GM18907 (cell line): ENCODE measurements around the gene RBP5.

Experiments
- ATAC-seq: cut with Tn5 transposase; IDR thresholded peaks from one replicate; pipeline ENCODE4 v1.9.1; 2021; ENCODE audit warnings: mild to moderate bottlenecking, moderate library complexity; ENCODE audit not compliant: unreplicated experiment

RBP5 gene

DNA sequence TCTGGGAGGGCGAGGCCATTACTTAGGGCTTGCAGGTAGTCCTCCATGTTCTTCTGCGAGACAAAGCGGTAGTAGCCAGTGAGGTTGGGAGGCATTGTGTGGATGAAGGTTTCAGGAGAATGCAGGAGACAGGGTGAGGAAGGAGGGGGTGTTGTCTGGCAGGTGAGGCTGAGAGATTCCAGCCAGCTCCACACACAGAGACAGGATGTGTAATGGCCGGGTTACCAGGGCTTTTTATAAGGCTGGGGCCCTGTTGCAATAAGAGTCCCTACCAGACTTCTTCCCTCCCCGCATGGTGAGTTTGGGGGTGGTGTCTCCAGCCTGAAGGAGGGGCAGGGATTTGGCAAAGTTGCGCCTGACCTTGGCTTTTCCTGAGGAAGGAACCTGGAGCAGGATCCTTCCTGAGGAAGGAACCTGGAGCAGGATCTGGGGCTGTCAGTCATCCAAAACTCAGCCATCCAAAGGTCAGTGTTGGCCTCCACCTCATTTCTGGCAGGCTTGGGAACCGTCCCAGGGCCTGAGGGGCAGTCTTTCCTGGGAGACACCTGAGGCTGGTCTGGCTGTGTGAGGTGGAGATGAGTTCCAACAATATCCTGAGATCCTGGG is at the start of gene RBP5:
TSS of gene RBP5 (minus strand) at position 209 of the 606 bp plus-strand sequence. CDS start at position 95, 114 bp downstream.
- no peak for ATAC-seq

GRCh38 chr12:7178481-7178880 is 49.8 kb upstream of the RBP5 start:
- ATAC-seq, result no peak

DNA sequence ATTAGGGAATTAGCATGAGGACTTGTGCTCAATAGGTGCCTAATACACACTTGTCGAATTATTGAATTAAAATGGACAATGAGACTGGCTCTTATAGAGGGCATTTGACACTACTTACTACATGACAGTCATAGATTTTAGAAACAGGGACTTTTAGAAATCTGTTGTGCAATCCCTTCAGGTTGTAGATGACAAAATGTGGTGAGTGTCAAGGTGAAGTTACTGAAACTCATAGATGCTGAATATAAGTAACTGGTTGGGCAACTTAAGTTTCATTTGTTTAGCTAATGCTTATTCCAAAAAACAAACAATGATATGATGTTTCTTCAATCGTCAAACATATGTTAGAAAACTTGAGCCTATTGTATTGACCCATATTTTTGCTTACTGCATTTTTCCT is 47.9 kb upstream of the RBP5 start:
- ATAC-seq, result no peak

DNA sequence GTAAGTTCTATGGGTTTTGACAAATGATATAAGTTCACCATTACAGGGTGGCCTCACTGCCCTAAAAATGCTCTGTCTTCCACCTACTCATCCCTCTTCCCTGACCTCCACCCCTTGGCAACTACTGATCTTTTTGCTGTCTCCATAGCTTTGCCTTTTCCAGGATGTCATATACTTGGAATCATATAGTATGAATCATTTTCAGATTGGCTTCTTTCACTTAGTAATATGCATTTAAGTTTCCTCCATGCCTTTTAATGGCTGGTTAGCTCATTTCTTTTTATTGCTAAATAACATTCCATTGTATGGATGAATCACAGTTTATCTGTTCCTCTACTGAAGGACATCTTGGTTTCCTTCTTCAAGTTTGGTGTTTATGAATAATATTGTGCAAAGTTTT is 46.8 kb upstream of the RBP5 start:
- ATAC-seq, result no peak

- no peak for ATAC-seq
Observed at GRCh38 chr12:7171854-7172253, 43.2 kb upstream of the RBP5 start.

- no peak for ATAC-seq
Observed at GRCh38 chr12:7169951-7170350, 41.3 kb upstream of the RBP5 start.

DNA sequence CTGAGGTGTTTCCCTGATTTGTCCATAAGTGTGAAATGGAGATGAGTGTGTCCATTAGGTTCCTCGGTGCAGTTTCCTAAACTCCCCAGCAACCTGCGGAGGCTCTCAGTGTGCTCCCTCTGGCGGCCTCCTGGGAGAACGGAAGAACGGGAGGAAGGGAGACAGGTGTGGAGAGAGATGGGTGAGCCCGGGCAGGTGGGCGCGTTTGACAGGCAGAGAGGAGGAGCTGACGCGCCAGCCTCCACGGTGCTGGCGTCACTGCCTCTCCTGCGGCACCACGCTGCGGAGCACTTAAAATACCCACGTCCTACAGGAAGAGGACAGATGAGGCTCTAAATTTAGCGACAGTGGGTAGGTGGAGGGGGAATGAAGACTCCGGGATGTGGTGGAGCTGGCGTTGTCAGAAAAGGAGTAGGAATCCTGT is 34.0 kb upstream of the RBP5 start:
- no peak for ATAC-seq

DNA sequence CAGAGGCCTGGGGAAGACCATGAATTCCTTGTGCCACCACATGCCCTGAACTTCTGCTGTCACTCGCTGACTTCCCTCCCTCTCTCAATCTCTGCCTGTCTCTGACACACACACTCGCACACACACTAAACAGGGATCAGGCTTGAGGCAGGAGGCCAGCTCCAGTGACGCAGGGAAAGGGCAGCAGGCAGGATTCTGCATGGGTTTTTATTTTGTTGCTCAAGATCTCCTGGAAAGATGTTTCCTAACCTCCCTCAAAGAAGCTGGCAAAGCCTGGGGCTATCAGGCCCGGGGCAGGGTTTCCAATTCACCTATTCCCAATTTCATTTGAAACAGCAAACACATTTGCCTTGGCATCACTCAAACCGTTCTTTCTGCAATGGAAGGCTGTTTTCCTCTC is 33.1 kb upstream of the RBP5 start:
- no peak for ATAC-seq

DNA sequence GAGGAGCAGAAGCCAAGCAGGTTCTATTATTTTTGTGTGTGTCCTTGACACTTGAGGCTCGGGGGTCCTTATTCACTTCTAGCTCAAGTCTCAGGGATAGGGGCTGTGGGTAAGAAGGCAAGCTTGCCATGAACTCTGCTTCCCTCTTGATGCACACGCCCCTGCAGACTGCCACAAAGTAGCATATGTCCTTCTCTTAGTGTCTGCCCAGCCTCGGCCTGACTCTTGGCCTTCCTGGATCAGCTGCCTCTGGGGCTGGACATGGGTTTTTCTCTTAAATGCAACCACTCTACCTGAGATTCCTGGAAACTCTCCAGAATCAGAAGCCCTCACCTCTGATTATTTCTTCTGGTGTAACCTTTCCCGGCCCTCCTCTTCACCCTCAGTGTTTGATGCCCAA is 32.6 kb upstream of the RBP5 start:
- ATAC-seq, result no peak

DNA sequence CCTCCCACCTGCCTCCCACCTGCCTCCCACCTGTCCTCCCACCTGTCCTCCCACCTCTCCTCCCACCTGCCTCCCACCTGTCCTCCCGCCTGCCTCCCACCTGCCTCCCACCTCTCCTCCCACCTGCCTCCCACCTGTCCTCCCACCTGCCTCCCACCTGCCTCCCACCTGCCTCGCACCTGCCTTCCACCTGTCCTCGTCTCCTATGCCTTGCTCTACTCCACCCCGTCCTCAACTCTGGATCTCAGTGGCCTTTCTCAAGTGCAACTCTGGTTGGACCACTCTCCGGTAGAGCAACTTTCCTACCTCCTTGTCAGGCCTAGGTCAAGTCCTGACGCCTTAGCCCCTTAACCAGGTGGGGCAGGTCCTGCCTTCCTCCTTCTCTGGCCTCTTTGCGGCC is 31.5 kb upstream of the RBP5 start:
- ATAC-seq, result no peak

- no peak for ATAC-seq
Observed at GRCh38 chr12:7158781-7159609, 30.3 kb upstream of the RBP5 start.

- no peak for ATAC-seq
Observed at GRCh38 chr12:7157391-7157790, 28.7 kb upstream of the RBP5 start.

DNA sequence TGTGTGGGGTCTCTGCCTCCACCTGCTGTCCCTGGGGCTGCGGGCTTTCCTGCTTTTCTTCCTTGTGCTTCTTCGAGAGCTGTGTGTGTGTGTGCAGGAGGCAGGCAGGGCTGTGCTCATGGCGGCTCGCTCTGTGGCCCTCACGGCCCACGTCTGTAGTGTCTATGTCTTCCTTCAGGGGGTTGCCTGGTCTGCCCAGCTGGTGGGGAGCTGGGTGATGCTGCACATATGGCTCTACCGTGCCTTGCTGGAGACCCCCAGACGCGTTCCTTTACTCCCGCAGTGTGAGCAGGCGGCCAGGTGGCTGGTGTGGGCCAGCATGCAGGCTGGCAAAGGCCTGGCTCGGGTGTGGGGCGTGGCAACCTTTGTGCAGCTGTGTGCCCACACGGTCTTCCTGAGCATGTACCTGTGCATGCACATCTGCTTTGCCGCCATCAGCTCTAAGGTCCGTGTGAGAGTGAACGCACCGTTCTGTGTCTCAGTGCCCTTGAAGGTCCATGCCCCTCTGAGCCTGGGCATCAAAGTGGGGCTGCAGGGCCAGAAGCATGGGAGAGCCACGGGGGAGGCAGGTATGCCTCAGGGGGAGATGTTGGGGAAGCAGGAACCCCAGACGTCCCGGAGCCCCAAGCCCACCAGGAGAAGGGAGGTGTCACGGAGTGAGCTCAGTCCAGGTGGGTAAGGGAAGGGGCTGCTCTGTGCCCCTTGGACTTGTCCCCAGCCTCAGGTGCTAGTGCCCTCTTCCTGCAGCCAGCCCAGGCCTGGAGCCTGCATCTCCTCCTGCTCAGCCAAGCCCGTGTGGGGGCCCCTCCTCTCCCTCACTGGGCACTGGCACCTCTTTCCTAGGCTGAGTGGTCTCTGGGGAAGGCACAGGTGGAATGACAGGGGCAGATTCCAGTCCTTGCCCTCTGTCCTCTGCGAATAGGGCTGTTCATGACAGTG is 27.8 kb upstream of the RBP5 start:
- ATAC-seq, result no peak

DNA sequence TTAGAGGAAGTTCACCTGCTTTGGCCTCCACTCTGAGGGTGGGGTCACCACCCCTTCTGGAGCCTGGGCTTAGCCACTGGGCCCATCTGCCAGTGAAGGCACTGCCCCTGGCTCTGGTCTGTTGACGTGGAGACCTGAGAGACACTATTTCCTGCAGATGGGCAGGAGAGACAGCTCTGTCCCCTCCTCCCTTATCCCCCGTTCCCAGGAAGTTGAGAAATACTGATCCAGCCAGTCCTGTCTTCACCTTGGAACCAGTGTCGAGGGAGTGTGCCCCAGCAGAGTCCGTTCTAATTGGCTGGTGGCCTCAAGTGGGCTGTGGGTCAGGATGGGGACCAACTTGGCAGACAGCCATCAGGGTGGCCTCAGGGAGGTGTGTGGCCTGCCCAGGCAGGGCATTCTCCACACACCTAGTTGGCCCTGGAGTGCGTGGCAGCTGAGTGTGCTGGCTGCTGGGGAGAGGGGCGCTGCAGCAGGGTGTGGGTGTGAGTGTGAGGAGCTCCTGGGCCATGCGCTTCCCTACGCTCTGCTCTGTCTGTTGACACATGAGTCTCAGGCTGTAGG is 26.9 kb upstream of the RBP5 start:
- no peak for ATAC-seq

DNA sequence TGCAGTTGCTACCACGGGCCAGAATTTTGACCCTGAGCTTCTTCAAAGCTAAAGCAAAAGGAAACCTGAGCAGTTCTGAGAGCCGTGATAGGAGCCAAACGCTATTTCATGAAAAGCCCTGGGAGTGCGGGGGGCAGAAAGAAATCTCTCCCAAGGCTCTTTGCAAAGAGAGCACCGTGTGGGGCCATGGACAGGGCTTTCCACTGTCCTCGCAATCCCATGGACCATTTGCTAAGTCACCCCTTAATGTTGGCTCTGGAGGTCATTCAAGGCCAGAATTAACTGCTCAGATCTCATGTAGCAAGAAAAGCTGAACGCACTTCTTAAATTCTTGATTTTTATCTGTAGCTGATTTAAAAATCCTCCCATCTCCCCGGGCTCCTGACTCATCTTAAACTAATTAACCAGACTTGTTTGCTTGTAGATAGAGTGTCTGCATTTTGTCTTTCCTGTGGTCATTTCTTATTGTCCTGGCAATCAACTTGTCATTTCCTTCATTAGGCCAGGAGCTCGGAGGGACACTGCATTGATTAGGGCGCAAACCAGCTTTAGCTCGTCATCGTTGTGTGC is 26.3 kb upstream of the RBP5 start:
- ATAC-seq, result no peak

- ATAC-seq, result no peak
Observed at GRCh38 chr12:7154042-7154441, 25.4 kb upstream of the RBP5 start.

DNA sequence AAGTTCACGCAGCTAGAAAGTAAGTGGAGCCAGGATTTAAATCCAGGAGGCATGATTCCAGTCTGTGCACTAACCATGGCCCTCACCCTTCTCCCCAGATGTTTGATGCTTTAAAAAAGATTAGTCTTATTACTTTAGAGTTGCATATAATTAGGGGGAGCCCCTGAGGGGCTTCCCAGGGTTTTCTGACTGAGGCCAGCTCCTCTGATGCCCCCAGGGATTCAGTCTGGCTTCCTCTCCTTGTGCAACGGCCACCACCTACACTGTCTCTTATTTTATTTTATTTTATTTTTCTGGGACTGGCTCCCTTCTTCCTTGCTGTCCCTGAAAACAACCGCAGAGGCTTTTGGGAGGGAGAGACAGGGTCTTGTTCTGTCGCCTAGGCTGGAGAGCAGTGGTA is 24.1 kb upstream of the RBP5 start:
- no peak for ATAC-seq

DNA sequence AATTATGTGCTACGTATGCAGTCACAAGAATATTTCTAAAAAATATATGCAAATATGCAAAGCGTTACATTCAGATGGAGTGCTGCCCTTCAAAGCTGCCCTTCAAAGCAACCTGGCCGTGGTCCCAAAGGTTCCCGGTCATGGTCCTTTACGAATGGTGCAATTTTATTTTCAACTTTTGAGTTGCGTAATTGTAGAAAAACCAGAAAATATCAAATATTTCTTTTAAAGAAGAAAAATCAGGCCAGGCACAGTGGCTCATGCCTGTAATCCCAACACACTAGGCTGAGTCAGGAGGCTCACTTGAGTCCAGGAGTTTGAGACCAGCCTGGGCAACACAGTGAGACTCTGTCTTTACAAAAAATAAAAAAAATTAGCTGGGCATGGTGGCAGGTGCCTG is 22.8 kb upstream of the RBP5 start:
- no peak for ATAC-seq

DNA sequence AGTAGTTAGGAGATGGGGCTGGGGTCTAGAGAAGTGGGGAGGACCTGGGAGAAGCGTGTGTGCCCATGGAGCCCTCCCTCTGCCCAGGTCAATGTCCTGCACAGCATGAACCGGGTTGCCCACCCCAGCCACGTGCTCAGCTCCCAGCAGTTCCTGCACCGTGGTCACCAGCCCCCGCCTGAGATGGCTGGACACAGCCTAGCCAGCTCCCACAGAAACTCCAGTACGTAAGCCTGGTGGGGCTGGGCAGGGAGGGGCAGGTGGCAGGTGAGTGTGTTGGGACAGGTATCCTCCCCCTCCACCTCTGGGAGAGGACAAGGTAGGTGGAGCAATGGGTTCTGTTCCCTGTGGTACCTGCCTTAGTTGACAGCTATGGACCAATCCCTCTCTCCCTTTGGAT is 22.2 kb upstream of the RBP5 start:
- ATAC-seq, result no peak

DNA sequence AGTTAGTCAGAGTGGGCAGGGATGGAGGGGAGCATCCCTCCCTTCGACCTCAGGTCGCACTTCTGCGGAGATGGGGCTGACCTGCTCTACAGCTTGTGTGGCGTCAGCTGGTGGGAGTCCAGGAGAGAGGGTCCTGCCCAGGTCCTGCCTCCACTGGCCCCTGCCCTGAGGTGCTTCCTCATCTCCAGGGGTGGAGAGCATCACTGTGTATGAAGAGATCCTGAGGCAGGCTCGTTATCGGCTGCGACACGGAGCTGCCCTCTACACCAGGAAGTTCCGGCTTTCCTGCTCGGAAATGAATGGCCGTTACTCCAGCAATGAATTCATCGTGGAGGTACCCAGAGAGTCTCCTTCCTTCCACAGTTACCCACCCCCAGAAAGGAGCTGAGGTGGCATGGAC is 21.7 kb upstream of the RBP5 start:
- no peak for ATAC-seq

DNA sequence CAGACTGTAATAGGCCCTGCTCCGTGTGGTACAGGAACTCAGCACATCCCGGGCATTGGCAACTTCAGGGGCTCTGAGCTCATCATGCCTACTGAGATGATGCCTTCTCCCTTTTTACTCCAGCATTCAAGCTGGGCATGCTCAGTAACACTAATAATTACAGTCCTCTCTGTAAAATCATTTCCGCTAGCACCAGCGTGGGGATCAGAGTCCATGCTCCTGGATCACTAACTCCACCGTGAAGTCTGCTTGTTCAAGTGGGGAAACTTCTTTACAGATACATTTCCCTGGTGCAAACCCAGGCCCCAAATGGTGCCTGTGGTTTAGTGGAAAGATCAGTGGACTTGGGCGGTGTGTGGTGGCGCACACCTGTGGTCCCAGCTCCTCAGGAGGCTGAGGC is 18.2 kb upstream of the RBP5 start:
- no peak for ATAC-seq
